Hepatocyte (in vitro differentiated cells): ENCODE measurements around the gene MTPN.

ENCODE experiments used
- EZH2phosphoT487 ChIP-seq: fragments of 200-600 bp; sonication (generic); IDR thresholded peaks from one replicate; pipeline ENCODE4 v1.6.1; 2018; ENCODE audit warnings: antibody characterized with exemption, mild to moderate bottlenecking, low read depth, moderate library complexity; ENCODE audit not compliant: unreplicated experiment, severe bottlenecking
- TF ChIP-seq, protein P1 (sequence below): fragments of 200-600 bp; sonication (generic); IDR thresholded peaks from 2 replicates; pipeline ENCODE4 v1.5.1; 2016; ENCODE audit warnings: antibody characterized with exemption, mild to moderate bottlenecking; ENCODE audit not compliant: poor library complexity

- TF ChIP-seq, protein P1, sequence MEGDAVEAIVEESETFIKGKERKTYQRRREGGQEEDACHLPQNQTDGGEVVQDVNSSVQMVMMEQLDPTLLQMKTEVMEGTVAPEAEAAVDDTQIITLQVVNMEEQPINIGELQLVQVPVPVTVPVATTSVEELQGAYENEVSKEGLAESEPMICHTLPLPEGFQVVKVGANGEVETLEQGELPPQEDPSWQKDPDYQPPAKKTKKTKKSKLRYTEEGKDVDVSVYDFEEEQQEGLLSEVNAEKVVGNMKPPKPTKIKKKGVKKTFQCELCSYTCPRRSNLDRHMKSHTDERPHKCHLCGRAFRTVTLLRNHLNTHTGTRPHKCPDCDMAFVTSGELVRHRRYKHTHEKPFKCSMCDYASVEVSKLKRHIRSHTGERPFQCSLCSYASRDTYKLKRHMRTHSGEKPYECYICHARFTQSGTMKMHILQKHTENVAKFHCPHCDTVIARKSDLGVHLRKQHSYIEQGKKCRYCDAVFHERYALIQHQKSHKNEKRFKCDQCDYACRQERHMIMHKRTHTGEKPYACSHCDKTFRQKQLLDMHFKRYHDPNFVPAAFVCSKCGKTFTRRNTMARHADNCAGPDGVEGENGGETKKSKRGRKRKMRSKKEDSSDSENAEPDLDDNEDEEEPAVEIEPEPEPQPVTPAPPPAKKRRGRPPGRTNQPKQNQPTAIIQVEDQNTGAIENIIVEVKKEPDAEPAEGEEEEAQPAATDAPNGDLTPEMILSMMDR = no peak
- TF ChIP-seq EZH2phosphoT487 = no peak
Measured at GRCh38 chr7:135938563-135938962, 38.6 kb downstream of the MTPN start.
